ENCODE results near the gene HELZ.

HELZ gene

GRCh38 chr17:67071595-67071994 lies 173.4 kb downstream of the HELZ start:
- TF ChIP-seq EZH2 (IDR thresholded peaks at IDR 0.05; ENCODE audit: borderline replicate concordance, low read length), result no peak
- TF ChIP-seq, protein P1, sequence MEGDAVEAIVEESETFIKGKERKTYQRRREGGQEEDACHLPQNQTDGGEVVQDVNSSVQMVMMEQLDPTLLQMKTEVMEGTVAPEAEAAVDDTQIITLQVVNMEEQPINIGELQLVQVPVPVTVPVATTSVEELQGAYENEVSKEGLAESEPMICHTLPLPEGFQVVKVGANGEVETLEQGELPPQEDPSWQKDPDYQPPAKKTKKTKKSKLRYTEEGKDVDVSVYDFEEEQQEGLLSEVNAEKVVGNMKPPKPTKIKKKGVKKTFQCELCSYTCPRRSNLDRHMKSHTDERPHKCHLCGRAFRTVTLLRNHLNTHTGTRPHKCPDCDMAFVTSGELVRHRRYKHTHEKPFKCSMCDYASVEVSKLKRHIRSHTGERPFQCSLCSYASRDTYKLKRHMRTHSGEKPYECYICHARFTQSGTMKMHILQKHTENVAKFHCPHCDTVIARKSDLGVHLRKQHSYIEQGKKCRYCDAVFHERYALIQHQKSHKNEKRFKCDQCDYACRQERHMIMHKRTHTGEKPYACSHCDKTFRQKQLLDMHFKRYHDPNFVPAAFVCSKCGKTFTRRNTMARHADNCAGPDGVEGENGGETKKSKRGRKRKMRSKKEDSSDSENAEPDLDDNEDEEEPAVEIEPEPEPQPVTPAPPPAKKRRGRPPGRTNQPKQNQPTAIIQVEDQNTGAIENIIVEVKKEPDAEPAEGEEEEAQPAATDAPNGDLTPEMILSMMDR (IDR thresholded peaks at IDR 0.05; ENCODE audit: low read length), result no peak

DNA sequence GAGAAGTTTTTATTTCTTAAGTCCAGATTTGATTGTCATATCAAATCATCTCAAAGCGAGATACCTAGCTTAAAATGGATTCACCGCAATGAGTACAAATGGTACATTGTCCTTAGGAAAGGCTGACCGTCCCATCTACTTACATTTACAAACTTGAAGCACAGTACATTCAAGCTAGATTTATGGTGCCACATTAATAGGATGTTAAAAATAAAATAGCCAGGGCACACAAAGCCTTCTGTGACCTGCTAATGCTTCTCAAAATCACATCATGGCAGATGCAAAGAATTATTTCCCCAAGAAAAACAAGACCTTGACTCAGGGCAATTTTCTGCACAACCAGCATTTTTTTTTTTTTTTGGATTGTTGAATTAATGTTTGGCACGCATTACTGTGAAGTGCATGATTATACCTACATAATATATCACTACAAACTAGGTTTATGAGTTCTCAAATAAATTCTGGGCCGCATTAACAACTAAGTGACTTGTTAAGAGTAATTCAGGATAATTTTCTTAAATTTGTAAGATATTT lies 175.3 kb downstream of the HELZ start:
- Histone ChIP-seq H2AFZ (ENCODE audit: low read length) (no peak overlapping the region), H3K27ac (ENCODE audit: low read depth, low read length, poor library complexity, severe bottlenecking) (no peak overlapping the region), H3K9ac (ENCODE audit: low read length) (no peak overlapping the region), H3K4me2 (ENCODE audit: low read length) (no peak overlapping the region), H3K9me2 (ENCODE audit: low read depth, low read length) (no peaks in the 10 kb centered on the region), H3K36me3 (ENCODE audit: insufficient read depth, low read length) (peaks cover 6% of the 10 kb centered on the region; the same call in 1 of the 2 replicates), H3K9me3 (ENCODE audit: low read length) (no peaks in the 10 kb centered on the region; the same call in 1 of the 2 replicates), H3K27me3 (ENCODE audit: insufficient read depth, low read length) (no peaks in the 10 kb centered on the region), H3K4me3 (ENCODE audit: low read depth, low read length, poor library complexity, severe bottlenecking) (no peak overlapping the region), H3K4me1 (ENCODE audit: insufficient read depth, low read length, severe bottlenecking) (no peaks in the 10 kb centered on the region), H3K79me2 (ENCODE audit: insufficient read depth, low read length) (no peaks in the 10 kb centered on the region), H3F3A (ENCODE audit: insufficient read depth, low read length) (no peaks in the 10 kb centered on the region), H4K20me1 (ENCODE audit: insufficient read depth, low read length) (no peaks in the 10 kb centered on the region)
- TF ChIP-seq EZH2 (IDR thresholded peaks at IDR 0.05; ENCODE audit: borderline replicate concordance, low read length), result no peak
- TF ChIP-seq, protein P1 (IDR thresholded peaks at IDR 0.05; ENCODE audit: low read length), result no peak

More at GRCh38 chr17:67071595-67071994, 173.4 kb downstream of the HELZ start:
- H3K27me3 ChIP-seq (ENCODE audit: insufficient read depth, low read length), result no peaks in the 10 kb centered on the region
- no peak overlapping the region for H3K9ac ChIP-seq (ENCODE audit: low read length)
- no peaks in the 10 kb centered on the region for H3F3A ChIP-seq (ENCODE audit: insufficient read depth, low read length)
- H3K79me2 ChIP-seq (ENCODE audit: insufficient read depth, low read length), result no peaks in the 10 kb centered on the region
- H3K9me3 ChIP-seq (ENCODE audit: low read length), result no peaks in the 10 kb centered on the region; the same call in 1 of the 2 replicates
- H4K20me1 ChIP-seq (ENCODE audit: insufficient read depth, low read length), result no peaks in the 10 kb centered on the region
- H3K9me2 ChIP-seq (ENCODE audit: low read depth, low read length), result no peaks in the 10 kb centered on the region
- H3K4me1 ChIP-seq (ENCODE audit: insufficient read depth, low read length, severe bottlenecking), result no peaks in the 10 kb centered on the region
- H3K27ac ChIP-seq (ENCODE audit: low read depth, low read length, poor library complexity, severe bottlenecking), result no peak overlapping the region
- H3K4me2 ChIP-seq (ENCODE audit: low read length), result no peak overlapping the region
- H3K4me3 ChIP-seq (ENCODE audit: low read depth, low read length, poor library complexity, severe bottlenecking), result no peak overlapping the region
- no peak overlapping the region for H2AFZ ChIP-seq (ENCODE audit: low read length)
- H3K36me3 ChIP-seq (ENCODE audit: insufficient read depth, low read length), result peaks cover 16% of the 10 kb centered on the region; the same call in 1 of the 2 replicates

- Histone ChIP-seq H3K9me3 (ENCODE audit: low read length) (no peaks in the 10 kb centered on the region; the same call in 1 of the 2 replicates), H3F3A (ENCODE audit: insufficient read depth, low read length) (no peaks in the 10 kb centered on the region), H3K4me3 (ENCODE audit: low read depth, low read length, poor library complexity, severe bottlenecking) (no peak overlapping the region), H3K27ac (ENCODE audit: low read depth, low read length, poor library complexity, severe bottlenecking) (no peak overlapping the region), H3K9me2 (ENCODE audit: low read depth, low read length) (no peaks in the 10 kb centered on the region), H3K4me2 (ENCODE audit: low read length) (no peak overlapping the region), H3K36me3 (ENCODE audit: insufficient read depth, low read length) (peaks cover 6% of the 10 kb centered on the region; the same call in 1 of the 2 replicates), H3K9ac (ENCODE audit: low read length) (no peak overlapping the region), H2AFZ (ENCODE audit: low read length) (no peak overlapping the region), H3K4me1 (ENCODE audit: insufficient read depth, low read length, severe bottlenecking) (no peaks in the 10 kb centered on the region), H4K20me1 (ENCODE audit: insufficient read depth, low read length) (no peaks in the 10 kb centered on the region), H3K79me2 (ENCODE audit: insufficient read depth, low read length) (no peaks in the 10 kb centered on the region), H3K27me3 (ENCODE audit: insufficient read depth, low read length) (no peaks in the 10 kb centered on the region)
- TF ChIP-seq, protein P1 (IDR thresholded peaks at IDR 0.05; ENCODE audit: low read length), result no peak
- no peak for TF ChIP-seq EZH2 (IDR thresholded peaks at IDR 0.05; ENCODE audit: borderline replicate concordance, low read length)
Observed at GRCh38 chr17:67068999-67069398, 176.0 kb downstream of the HELZ start.

All from OCI-LY1 (cell line).